Transverse colon (tissue), 3 donors: ENCODE measurements around the gene ZBTB16.

ENCODE experiments used
- CTCF ChIP-seq, 5 experiments: fragments of 200-600 bp in 3 of 5; fragments of 450-650 bp in 2 of 5; sonication (generic) in 3 of 5; IDR thresholded peaks; 1 replicate in 2 of 5; 2 replicates in 3 of 5; pipeline ENCODE4 v1.5.1; 2016 to 2017; ENCODE audit warnings: antibody characterized with exemption in 5 of 5, inconsistent platforms in 3 of 5, mild to moderate bottlenecking in 2 of 5, moderate library complexity in 1 of 5
- EP300 ChIP-seq: sonication (generic); formaldehyde crosslinking; IDR thresholded peaks from one replicate; pipeline ENCODE4 v1.6.1; 2017; ENCODE audit warnings: antibody characterized with exemption, low read depth
- POLR2A ChIP-seq: fragments of 450-650 bp; IDR thresholded peaks from one replicate; pipeline ENCODE4 v1.6.1; 2016; ENCODE audit warnings: antibody characterized with exemption, mild to moderate bottlenecking, moderate library complexity

GRCh38 chr11:114076921-114077331 lies 17.4 kb downstream of the ZBTB16 start:
- TF ChIP-seq CTCF (IDR thresholded peaks at IDR 0.05) = no peak
- no peak for TF ChIP-seq POLR2A
- no peak for TF ChIP-seq EP300
